CD4-positive, alpha-beta T cell treated with Interleukin-15 for 4 hours (primary cell): ENCODE data around the gene PBLD.
"Not testable (repeated sequence)": the region's sequence is repeated elsewhere in the genome, so short reads cannot be mapped to it uniquely, and the experiment has no call there.

Experiments
- DNase-seq: peaks from one replicate; pipeline ENCODE4 v3.0.0-alpha.2; 2020; ENCODE audit warnings: low spot score

Gene PBLD

GRCh38 chr10:68330852-68331454, 1.8 kb downstream of the PBLD start:
- peak; percentile 20 for DNase-seq

GRCh38 chr10:68329506-68329861, 3.2 kb downstream of the PBLD start:
- DNase-seq = no peak

- DNase-seq = no peak
Observed at GRCh38 chr10:68327889-68328786, 4.6 kb downstream of the PBLD start.

GRCh38 chr10:68324396-68324795, 8.3 kb downstream of the PBLD start:
- not testable (repeated sequence) for DNase-seq

GRCh38 chr10:68318331-68319059, 14.2 kb downstream of the PBLD start:
- DNase-seq = no peak

GRCh38 chr10:68315582-68315981, 17.1 kb downstream of the PBLD start:
- no peak for DNase-seq

- not testable (repeated sequence) for DNase-seq
Observed at GRCh38 chr10:68314930-68315329, 17.8 kb downstream of the PBLD start.

- no peak for DNase-seq
Observed at GRCh38 chr10:68310531-68310930, 22.2 kb downstream of the PBLD start.

- no peak for DNase-seq
Observed at GRCh38 chr10:68305854-68306253, 26.9 kb downstream of the PBLD start.

- DNase-seq = no peak
Observed at GRCh38 chr10:68303849-68304412, 28.8 kb downstream of the PBLD start.

GRCh38 chr10:68302871-68303270, 29.9 kb downstream of the PBLD start:
- no peak for DNase-seq

GRCh38 chr10:68302503-68302823, 30.3 kb downstream of the PBLD start:
- DNase-seq = no peak

GRCh38 chr10:68301790-68302502, 30.8 kb downstream of the PBLD start:
- DNase-seq = peak; percentile 26

GRCh38 chr10:68301301-68301700, 31.4 kb downstream of the PBLD start:
- no peak for DNase-seq

GRCh38 chr10:68296843-68297663, 35.7 kb downstream of the PBLD start:
- no peak for DNase-seq

- no peak for DNase-seq
Observed at GRCh38 chr10:68290736-68291135, 42.0 kb downstream of the PBLD start.

GRCh38 chr10:68288717-68289116, 44.0 kb downstream of the PBLD start:
- DNase-seq = no peak

- DNase-seq = no peak
Observed at GRCh38 chr10:68284062-68285001, 48.4 kb downstream of the PBLD start.

GRCh38 chr10:68280758-68281157, 52.0 kb downstream of the PBLD start:
- DNase-seq = no peak
